ENCODE results near the gene BAD. TPM values are rescaled to one million over a fixed set of nuclear protein-coding genes. Genes with fewer than 3 reads are reported as not detected.

BAD gene
- total and polyA plus RNA-seq, 2 of the 13 experiments (the other 11 are each of a cell fraction or from before 2014, with no cell fraction given): 17.9 to 28.5 TPM

GRCh38 chr11:64289002-64289564 lies 4.6 kb upstream of the BAD start:
- Histone ChIP-seq H3K27ac (ENCODE audit: extremely low read length, insufficient read depth, low read length) (no peak overlapping the region), H4K20me1 (ENCODE audit: insufficient read depth, low read length) (no peaks in the 10 kb centered on the region), H3K4me2 (ENCODE audit: low read depth, low read length) (no peak overlapping the region), H3K27me3 (ENCODE audit: control insufficient read depth in 1 of 2, insufficient read depth in 2 of 2, low read length in 2 of 2) (peaks cover 13 to 39% of the 10 kb centered on the region in 2 experiments), H3K4me1 (ENCODE audit: insufficient read depth, low read length) (peaks cover 23% of the 10 kb centered on the region; the same call in 1 of the 2 replicates), H3K79me2 (ENCODE audit: insufficient read depth, low read length) (no peaks in the 10 kb centered on the region), H3K4me3 (replicated peaks in 1 of 3; ENCODE audit: insufficient read depth in 1 of 3, low read depth in 2 of 3, low read length in 3 of 3) (no peak overlapping the region), H2AFZ (ENCODE audit: low read length) (no peak overlapping the region), H3K9me3 (ENCODE audit: low read length) (no peaks in the 10 kb centered on the region), H3K36me3 (replicated peaks in 1 of 2; ENCODE audit: control insufficient read depth in 1 of 2, insufficient read depth in 2 of 2, low read length in 2 of 2) (no peaks in the 10 kb centered on the region), H3K9ac (ENCODE audit: insufficient read depth, low read depth, low read length) (no peak overlapping the region)
- intact Hi-C loops (cut with micrococcal nuclease; ENCODE audit: unreplicated experiment): no loop called here
- 67% methylated on average over 4 of the region's 13 CpGs for WGBS (ENCODE audit: low lambda C conversion rate)
- ATAC-seq (no peak), DNase-seq (ENCODE audit: low spot score) (no peak), FAIRE-seq (no peak)
- CTCF ChIA-PET (ENCODE audit: low intra/inter-chr PET ratio, low total read pairs): no interaction called here
- BruUV-seq (replicated peaks): no TSS peak
- POLR2A ChIA-PET: interaction anchor here (1.0 to 2.0 kb wide), 2 partner anchors 18 to 48 kb away, joined by 4 to 11 read pairs; no protein-coding TSS in a partner anchor
- TF ChIP-seq, protein P1, sequence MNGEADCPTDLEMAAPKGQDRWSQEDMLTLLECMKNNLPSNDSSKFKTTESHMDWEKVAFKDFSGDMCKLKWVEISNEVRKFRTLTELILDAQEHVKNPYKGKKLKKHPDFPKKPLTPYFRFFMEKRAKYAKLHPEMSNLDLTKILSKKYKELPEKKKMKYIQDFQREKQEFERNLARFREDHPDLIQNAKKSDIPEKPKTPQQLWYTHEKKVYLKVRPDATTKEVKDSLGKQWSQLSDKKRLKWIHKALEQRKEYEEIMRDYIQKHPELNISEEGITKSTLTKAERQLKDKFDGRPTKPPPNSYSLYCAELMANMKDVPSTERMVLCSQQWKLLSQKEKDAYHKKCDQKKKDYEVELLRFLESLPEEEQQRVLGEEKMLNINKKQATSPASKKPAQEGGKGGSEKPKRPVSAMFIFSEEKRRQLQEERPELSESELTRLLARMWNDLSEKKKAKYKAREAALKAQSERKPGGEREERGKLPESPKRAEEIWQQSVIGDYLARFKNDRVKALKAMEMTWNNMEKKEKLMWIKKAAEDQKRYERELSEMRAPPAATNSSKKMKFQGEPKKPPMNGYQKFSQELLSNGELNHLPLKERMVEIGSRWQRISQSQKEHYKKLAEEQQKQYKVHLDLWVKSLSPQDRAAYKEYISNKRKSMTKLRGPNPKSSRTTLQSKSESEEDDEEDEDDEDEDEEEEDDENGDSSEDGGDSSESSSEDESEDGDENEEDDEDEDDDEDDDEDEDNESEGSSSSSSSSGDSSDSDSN (CRISPR knock-in tag; IDR thresholded peaks at IDR 0.05): no peak
- TF ChIP-seq ZNF703 (CRISPR knock-in tag; IDR thresholded peaks at IDR 0.05; ENCODE audit: borderline replicate concordance): no peak
- TF ChIP-seq, protein P2, sequence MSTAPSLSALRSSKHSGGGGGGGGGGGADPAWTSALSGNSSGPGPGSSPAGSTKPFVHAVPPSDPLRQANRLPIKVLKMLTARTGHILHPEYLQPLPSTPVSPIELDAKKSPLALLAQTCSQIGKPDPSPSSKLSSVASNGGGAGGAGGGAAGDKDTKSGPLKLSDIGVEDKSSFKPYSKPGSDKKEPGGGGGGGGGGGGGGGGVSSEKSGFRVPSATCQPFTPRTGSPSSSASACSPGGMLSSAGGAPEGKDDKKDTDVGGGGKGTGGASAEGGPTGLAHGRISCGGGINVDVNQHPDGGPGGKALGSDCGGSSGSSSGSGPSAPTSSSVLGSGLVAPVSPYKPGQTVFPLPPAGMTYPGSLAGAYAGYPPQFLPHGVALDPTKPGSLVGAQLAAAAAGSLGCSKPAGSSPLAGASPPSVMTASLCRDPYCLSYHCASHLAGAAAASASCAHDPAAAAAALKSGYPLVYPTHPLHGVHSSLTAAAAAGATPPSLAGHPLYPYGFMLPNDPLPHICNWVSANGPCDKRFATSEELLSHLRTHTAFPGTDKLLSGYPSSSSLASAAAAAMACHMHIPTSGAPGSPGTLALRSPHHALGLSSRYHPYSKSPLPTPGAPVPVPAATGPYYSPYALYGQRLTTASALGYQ (CRISPR knock-in tag; IDR thresholded peaks at IDR 0.05): no peak
- no peak for TF ChIP-seq KLF13 (CRISPR knock-in tag; IDR thresholded peaks at IDR 0.05)
- TF ChIP-seq, protein P3, sequence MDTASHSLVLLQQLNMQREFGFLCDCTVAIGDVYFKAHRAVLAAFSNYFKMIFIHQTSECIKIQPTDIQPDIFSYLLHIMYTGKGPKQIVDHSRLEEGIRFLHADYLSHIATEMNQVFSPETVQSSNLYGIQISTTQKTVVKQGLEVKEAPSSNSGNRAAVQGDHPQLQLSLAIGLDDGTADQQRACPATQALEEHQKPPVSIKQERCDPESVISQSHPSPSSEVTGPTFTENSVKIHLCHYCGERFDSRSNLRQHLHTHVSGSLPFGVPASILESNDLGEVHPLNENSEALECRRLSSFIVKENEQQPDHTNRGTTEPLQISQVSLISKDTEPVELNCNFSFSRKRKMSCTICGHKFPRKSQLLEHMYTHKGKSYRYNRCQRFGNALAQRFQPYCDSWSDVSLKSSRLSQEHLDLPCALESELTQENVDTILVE (CRISPR knock-in tag; IDR thresholded peaks at IDR 0.05): no peak
- TF ChIP-seq ELF4 (CRISPR knock-in tag; IDR thresholded peaks at IDR 0.05; ENCODE audit: borderline replicate concordance): no peak
- TF ChIP-seq ZNF720 (CRISPR knock-in tag; IDR thresholded peaks at IDR 0.05): no peak
- TF ChIP-seq ZNF569 (CRISPR knock-in tag; IDR thresholded peaks at IDR 0.05; ENCODE audit: borderline replicate concordance): no peak
- no peak for TF ChIP-seq BORCS8-MEF2B (CRISPR knock-in tag; IDR thresholded peaks at IDR 0.05)
- TF ChIP-seq ZNF556 (CRISPR knock-in tag; IDR thresholded peaks at IDR 0.05; ENCODE audit: borderline replicate concordance): no peak
- in situ Hi-C loops (cut with HindIII; ENCODE audit: extremely low pct_ligation_motif_present, low pct_unique_long_range_greater_than_20kb): no loop called here
